Stimulated activated CD4-positive, alpha-beta T cell treated with anti-CD3 and anti-CD28 coated beads, Interleukin-1b, Interleukin-23, amount 100 ng/mL, for 4 hours (primary cell): ENCODE data around the gene HSPB1.
A peak's percentile ranks its signal among the peaks of the same experiment; 100 is the strongest.
"Not testable (repeated sequence)": the region's sequence is repeated elsewhere in the genome, so short reads cannot be mapped to it uniquely, and the experiment has no call there.

Experiments used
- DNase-seq, 2 donors: peaks; one replicate each; pipeline ENCODE4 v3.0.0-alpha.2; 2020; ENCODE audit warnings: low read depth in 2 of 2

HSPB1 gene

GRCh38 chr7:76302347-76303201, at the start of gene HSPB1:
Gene HSPB1, plus strand, starts transcription at chr7:76302673. Its CDS starts 40 bp downstream, at chr7:76302713.
- DNase-seq = peak in 1 of 2 donors; percentile 61

- DNase-seq = no peak
Observed at GRCh38 chr7:76254781-76255180, 47.7 kb upstream of the HSPB1 start.

GRCh38 chr7:76257973-76258372, 44.5 kb upstream of the HSPB1 start:
- DNase-seq = no peak

- no peak for DNase-seq
Observed at GRCh38 chr7:76259124-76260093, 43.1 kb upstream of the HSPB1 start.

GRCh38 chr7:76260171-76260703, 42.2 kb upstream of the HSPB1 start:
- peak; percentile 16 to 31 for DNase-seq

- DNase-seq = no peak
Observed at GRCh38 chr7:76261329-76261728, 41.1 kb upstream of the HSPB1 start.

- no peak for DNase-seq
Observed at GRCh38 chr7:76261931-76262330, 40.5 kb upstream of the HSPB1 start.

- no peak for DNase-seq
Observed at GRCh38 chr7:76262683-76263402, 39.6 kb upstream of the HSPB1 start.

GRCh38 chr7:76265299-76265698, 37.2 kb upstream of the HSPB1 start:
- DNase-seq = no peak

GRCh38 chr7:76267107-76267893, 35.2 kb upstream of the HSPB1 start:
- DNase-seq = no peak

- no peak for DNase-seq
Observed at GRCh38 chr7:76267894-76268183, 34.6 kb upstream of the HSPB1 start.

- no peak for DNase-seq
Observed at GRCh38 chr7:76268376-76268775, 34.1 kb upstream of the HSPB1 start.

GRCh38 chr7:76269895-76270294, 32.6 kb upstream of the HSPB1 start:
- DNase-seq = no peak

- DNase-seq = not testable (repeated sequence)
Observed at GRCh38 chr7:76271384-76271783, 31.1 kb upstream of the HSPB1 start.

- DNase-seq = no peak
Observed at GRCh38 chr7:76272142-76272541, 30.3 kb upstream of the HSPB1 start.

GRCh38 chr7:76272851-76273497, 29.5 kb upstream of the HSPB1 start:
- no peak for DNase-seq

- no peak for DNase-seq
Observed at GRCh38 chr7:76273503-76273902, 29.0 kb upstream of the HSPB1 start.

GRCh38 chr7:76278540-76278939, 23.9 kb upstream of the HSPB1 start:
- DNase-seq = no peak

GRCh38 chr7:76280408-76280807, 22.1 kb upstream of the HSPB1 start:
- no peak for DNase-seq

- no peak for DNase-seq
Observed at GRCh38 chr7:76281006-76281705, 21.3 kb upstream of the HSPB1 start.
